8988T (cell line): Measurements from ENCODE around the gene FARS2.
"Not testable (repeated sequence)": the region's sequence is repeated elsewhere in the genome, so short reads cannot be mapped to it uniquely, and the experiment has no call there.

Experiments
- DNase-seq: peaks from one replicate; pipeline ENCODE4 v3.0.0; 2011

The FARS2 gene

GRCh38 chr6:5781019-5781418 is 519.7 kb downstream of the FARS2 start:
- DNase-seq = no peak

- DNase-seq = no peak
Measured at GRCh38 chr6:5781966-5782556, 520.7 kb downstream of the FARS2 start.

GRCh38 chr6:5782783-5783547 is 521.7 kb downstream of the FARS2 start:
- DNase-seq = no peak

- no peak for DNase-seq
Measured at GRCh38 chr6:5783584-5784089, 522.3 kb downstream of the FARS2 start.

- no peak for DNase-seq
Measured at GRCh38 chr6:5785249-5785648, 523.9 kb downstream of the FARS2 start.

GRCh38 chr6:5786321-5786968 is 525.1 kb downstream of the FARS2 start:
- no peak for DNase-seq

- no peak for DNase-seq
Measured at GRCh38 chr6:5786969-5787720, 525.8 kb downstream of the FARS2 start.

- DNase-seq = not testable (repeated sequence)
Measured at GRCh38 chr6:5789426-5789825, 528.1 kb downstream of the FARS2 start.

- DNase-seq = not testable (repeated sequence)
Measured at GRCh38 chr6:5796555-5796954, 535.2 kb downstream of the FARS2 start.

- DNase-seq = not testable (repeated sequence)
Measured at GRCh38 chr6:5806406-5806805, 545.1 kb downstream of the FARS2 start.

- no peak for DNase-seq
Measured at GRCh38 chr6:5809450-5809849, 548.1 kb downstream of the FARS2 start.

- DNase-seq = no peak
Measured at GRCh38 chr6:5811997-5812396, 550.7 kb downstream of the FARS2 start.

- DNase-seq = no peak
Measured at GRCh38 chr6:5813625-5814027, 552.3 kb downstream of the FARS2 start.

GRCh38 chr6:5814116-5814515 is 552.8 kb downstream of the FARS2 start:
- DNase-seq = no peak

- no peak for DNase-seq
Measured at GRCh38 chr6:5814901-5815300, 553.6 kb downstream of the FARS2 start.

- DNase-seq = no peak
Measured at GRCh38 chr6:5817869-5818268, 556.6 kb downstream of the FARS2 start.

GRCh38 chr6:5818959-5819358 is 557.6 kb downstream of the FARS2 start:
- DNase-seq = no peak
